Right lung (tissue), 5 donors: Measurements from ENCODE around the gene FGF9. TPM values are rescaled to one million over a fixed set of nuclear protein-coding genes. Genes with fewer than 3 reads are reported as not detected.

Source experiments
- DNase-seq, 2 donors: peaks; one replicate each; pipeline ENCODE4 v3.0.0-alpha.2; 2013
- polyA plus RNA-seq, 5 donors: library from polyadenylated mRNA; unstranded; fragments of 120-200 nt; gene quantifications; one replicate each; pipeline versions ENCODE4 v1.2.1 to v1.2.3, GENCODE V29; 2013; ENCODE audit warnings: inconsistent platforms in 1 of 5, low replicate concordance in 1 of 5; ENCODE audit not compliant: insufficient read length in 5 of 5, insufficient read depth in 1 of 5

Gene FGF9
- polyA plus RNA-seq, 5 donors, result 14.1 to 34.5 (median 21.8) TPM

DNA sequence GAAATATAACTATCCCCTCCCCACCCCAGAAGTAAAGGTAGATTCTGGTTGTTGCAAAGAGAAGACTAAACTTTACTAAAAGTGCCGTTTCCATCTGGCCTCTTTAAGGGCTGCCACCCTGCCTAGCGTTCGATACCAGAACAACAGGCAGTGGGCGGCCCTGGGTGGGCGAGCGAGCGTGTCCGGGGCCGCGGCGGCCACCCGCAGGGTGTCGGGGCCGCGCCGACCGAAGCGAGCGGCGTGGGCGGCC is 2.6 kb downstream of the FGF9 start:
- DNase-seq, result no peak

GRCh38 chr13:21673789-21674489 is 3.1 kb downstream of the FGF9 start:
- no peak for DNase-seq

GRCh38 chr13:21674490-21675009 is 3.7 kb downstream of the FGF9 start:
- no peak for DNase-seq

DNA sequence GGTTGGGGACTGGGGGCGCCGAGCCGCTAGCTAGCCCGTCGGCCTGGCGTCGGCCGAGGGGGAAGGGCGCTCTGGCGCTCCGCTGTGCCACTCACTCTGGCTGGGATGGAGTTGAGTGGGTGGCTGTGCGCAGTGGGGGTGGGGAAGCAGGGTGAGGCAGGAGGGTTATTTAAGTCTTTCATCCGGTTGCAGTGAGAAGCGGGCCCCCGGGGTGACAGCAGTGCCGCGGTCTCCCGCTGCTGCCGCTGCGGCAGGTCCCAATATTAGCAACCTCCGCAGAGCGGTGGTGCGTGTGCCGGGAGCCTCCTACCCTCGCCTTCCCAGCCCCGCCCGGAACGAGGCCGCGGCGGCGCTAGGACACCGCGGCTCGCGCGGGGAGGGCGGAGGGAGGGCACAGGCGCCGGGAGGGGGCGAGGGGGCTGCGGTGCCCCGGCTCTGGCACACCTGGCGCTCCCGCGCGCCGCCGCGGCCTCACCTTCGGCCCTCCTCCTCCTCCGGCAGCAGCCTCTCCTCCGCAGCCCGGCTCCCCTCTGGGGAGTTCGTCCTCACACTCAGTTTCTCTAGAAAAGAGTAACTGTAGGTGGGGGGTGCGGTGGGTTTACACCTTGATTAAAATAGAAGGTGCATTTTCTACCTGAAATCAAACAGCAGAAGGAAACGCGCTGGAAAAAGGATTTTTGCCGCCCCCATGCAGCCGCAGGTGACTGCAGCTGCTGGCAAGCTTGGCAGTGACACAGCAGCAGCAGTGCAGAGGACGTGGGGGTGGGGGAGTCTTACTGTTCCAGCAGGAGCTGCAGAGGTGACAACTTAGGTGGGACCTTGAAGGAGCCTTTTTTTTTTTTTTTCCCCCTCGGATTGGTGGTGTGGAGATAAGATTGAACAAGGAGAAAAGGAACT is 4.5 kb downstream of the FGF9 start:
- DNase-seq, result no peak

DNA sequence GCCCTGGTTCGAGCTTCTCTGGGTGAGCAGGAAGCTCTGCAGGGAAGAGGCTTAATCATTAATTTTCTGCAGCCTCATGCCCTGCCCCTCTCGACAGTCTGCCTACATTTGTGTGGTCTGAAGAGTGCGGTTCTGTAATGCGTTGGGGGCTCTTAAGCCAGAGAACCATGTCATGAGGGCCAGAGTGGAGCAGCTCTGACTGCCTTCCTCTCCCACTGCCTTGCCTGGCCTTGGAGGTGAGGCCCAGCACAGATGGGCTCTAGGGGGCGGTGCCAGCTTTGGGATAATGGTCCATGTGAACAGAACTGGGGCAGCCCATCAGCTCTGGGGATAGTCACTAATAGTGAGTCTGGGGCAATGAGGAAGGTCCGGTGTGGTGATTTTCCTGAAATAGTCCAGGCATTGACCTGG is 5.7 kb downstream of the FGF9 start:
- no peak for DNase-seq

- no peak for DNase-seq
Measured at GRCh38 chr13:21677075-21677623, 6.3 kb downstream of the FGF9 start.

DNA sequence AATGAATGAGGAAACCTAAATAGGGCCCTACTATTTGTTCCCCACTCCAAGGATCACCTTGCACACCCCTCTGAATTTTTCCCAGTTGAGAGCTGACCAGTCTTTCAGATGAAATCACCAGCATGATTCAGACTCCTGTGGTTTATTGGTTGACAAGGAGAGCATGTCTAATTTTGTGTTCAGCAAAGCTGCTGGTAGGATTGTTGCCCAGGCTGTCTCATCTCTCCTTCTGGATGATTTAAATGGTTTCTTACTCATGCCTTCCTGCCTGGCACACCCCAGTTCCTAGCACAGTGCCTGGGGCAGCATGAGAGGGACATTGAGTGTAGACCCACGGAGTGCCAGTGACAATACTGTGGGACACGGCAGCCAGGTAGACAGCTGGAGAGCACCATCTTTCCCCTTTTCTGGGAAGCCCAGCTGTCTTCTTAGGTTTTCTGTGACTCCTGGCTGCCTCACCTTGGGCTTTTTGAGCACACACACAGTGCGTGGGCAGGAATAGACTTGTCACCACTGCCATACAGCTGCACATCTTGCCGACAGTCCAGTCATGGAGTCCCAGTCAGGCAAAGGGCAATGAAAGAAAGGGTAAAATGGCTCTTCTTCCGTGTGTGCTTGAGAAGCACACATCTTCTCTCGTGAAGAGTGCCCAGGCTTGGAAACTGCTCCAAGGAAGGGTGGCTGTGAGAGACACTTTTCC is 12.3 kb downstream of the FGF9 start:
- no peak for DNase-seq

DNA sequence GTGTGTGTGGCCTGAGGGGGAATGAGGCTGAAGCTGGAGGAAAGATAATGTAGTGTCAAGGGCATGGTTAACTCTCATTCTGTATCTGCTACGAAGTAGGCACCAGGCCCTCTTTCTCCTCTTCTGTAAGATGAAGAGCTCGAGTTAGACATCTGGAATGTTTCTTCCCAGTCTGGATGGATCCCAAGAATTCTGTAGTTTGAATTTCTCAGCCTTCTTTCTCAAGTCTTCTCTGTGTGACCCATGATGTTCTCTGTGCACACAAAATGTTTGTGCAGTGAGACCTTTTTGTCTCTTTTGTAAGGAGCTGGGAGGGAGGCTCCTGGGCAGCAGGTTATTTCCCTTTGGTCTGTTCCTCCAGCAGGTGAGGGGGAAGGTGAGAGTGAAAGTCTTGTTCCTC is 13.7 kb downstream of the FGF9 start:
- no peak for DNase-seq

DNA sequence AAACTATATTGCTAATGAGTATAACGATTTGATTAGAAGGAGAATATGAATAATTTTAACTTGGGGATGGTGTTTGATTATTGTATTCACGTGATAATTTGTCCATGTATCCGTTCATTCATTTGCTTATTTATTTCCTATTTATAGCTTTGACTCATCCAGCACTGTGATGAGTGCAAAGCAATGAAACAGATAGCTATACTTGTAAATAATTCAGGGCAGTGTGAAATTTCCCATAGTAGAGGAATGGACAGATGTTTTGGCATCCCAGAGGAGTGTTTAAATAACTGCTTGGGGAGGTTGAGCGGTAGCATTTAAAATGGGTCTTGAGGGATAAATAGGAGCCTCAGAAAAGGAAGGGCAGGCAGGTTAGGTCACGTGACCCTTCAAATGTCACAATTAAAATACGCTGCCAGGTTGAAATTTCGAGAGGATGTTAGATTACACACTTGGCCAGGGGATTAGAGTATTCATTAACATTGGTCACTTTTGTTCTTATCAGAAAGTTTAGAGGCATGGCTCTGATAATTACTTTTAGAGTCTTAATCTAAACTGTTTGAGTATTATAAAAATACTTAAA is 14.7 kb downstream of the FGF9 start:
- no peak for DNase-seq

GRCh38 chr13:21686751-21687391 is 16.0 kb downstream of the FGF9 start:
- DNase-seq, result no peak

GRCh38 chr13:21688056-21688455 is 17.2 kb downstream of the FGF9 start:
- DNase-seq, result no peak

DNA sequence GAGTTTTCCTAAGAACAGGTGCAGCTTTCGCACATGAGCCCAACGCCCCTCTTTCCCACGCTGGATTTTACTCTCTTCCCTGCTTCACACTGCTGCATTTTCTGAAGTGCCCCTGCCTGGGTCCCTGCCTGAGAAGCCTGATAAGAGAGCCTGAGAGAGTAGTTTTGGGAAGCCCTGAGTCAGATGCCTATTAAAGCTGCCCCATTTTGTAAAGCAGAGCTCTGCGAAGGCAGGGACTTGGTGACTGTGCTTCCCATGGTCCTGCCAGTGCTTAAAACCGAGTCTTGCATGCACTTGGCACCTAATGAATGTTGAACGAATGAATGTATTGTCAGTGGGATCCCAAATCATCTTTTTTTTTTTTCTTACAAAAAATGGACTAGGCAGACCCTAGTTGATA is 18.2 kb downstream of the FGF9 start:
- no peak for DNase-seq

DNA sequence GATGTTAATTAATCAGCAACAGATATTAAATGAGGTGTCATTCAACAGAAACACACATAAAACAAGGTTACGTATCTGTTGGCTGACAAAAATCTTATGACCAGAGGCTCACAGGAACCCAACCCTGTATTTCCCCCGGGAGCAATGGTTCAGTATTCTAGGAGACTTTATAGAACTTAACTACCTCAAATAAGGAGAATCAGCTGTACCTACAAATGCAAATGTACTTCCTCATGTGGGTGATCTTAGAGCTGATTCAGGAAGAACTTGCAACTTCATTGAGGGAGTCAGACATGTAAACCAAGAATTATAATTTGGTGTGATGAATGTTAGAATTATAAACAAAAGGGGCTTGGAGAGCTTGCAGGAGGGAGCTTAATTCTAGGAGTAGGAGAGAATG is 20.1 kb downstream of the FGF9 start:
- no peak for DNase-seq

DNA sequence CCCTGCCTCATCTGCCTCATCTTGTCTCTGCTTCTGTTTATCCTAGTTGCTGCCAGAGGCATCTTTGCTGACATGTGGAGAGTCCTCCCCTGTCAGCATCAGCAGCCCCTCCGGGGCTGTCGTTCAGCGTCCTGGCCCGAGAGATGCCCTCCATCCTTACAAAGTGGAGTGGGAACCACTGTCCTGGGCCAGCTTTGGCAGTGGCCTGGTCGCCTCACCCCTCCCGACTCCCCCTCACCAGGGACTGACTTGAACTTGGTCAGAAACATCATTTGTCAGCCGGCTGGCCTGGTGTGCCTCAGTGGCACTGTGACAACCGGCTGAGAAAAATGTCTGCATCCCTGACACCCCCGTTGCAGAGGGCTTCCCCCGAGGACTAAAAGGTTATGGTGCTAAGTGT is 20.6 kb downstream of the FGF9 start:
- no peak for DNase-seq

GRCh38 chr13:21691928-21692327 is 21.1 kb downstream of the FGF9 start:
- no peak for DNase-seq

DNA sequence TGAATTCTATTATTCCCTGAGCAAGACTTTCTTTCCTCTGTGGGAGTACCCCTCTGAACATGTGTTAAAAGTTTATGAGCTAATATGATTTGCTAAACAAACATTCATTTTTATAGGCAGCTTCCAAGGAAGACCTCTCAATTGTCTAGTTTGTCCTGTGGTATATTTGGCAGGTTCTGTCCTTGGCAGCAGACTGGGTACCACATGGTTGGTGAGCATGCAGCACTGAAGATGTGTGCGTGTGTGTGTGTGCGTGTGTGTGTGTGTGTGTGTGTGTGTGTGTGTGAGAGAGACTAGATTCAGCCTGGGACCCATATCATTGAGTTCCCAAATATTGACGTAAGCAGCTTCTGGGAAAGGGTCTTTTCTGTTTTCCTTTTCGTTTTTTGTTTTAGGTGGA is 24.0 kb downstream of the FGF9 start:
- no peak for DNase-seq

DNA sequence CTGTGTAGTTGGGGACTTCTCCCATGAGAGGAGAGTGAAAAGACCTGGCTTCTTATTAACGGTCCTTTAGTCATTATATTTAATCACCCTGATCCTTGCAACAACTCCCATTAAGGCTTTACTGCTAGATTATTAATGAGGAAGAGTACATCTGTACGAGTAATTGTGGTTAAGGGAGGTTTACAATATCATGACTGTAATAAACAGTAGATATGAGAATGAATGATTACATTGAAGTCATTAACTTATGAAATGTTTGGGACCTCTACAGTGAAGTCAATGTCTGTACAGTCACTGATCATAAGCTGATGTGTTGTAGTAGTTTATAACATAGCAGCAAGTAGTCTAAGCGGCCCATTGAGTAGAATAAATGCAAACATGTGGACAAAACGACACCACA is 24.7 kb downstream of the FGF9 start:
- no peak for DNase-seq

DNA sequence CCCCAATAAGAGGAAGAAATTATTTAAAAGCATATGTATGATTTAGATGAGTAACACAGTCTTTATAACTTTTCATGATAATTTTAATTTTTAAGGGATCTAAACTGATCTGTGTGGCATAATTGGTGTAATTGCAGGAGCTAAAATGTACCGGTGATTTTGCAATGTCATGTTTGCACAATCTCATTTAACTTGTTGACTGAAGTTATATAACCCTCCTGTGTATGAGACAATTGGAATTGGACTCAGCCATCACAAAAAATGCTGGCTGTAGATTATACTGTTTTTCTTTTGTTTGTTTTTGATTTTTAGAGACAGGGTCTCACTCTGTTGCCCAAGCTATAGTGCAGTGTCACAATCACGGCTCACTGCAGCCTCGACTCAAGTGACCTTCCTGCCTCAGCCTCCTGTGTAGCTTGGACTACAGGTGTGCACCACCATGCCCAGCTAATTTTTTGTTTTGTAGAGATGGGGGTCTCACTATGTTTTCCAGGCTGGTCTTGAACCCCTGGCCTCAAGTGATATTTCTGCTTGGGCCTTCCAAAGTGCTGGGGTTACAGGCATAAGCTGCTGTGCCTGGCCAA is 26.1 kb downstream of the FGF9 start:
- DNase-seq, result no peak

- DNase-seq, result no peak
Measured at GRCh38 chr13:21698817-21699679, 28.2 kb downstream of the FGF9 start.

- DNase-seq, result no peak
Measured at GRCh38 chr13:21701460-21701859, 30.6 kb downstream of the FGF9 start.
